ENCODE measurements around the gene ADAM30.

DNA sequence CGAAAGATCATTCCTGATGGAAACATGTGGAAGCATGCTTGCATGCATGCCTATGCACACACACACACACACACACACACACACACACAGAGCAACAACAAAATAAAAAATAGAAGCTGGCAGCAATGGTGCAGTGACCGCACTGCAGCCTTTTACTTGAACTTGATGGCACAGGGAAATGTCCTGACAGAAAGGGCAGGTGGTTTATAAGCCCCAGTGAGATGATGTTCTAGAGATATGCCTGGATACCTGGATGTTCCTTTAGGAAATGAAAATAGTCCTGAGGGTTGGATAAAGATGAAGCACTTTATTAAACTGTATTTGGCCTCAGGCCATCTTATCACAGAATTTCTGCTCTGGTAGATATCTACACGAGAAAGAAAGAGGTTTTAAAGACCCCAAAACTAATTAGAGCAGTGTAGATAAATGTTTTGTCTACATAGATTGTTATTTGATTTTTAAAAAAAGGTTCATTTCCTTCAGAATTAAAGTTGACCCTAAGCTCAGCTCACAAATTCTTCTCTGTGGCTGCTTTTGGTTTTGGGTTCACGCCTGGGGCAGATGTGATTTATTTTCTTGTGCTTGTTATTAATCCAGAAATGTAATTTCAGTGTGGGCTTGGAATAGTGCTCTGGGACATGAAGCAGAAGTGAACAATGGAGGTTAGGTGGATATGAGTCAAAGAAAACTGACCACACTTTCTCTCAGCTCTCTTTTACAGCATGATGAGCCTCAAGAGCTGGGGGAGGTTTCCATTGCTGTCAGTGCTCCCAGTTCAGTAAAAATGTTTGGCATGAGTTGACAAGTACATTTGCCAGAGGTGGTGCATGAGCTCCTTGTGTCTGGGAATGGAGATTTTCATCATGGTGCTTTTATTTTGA lies 22.9 kb downstream of the ADAM30 start:
- TF ChIP-seq EP300 (IDR thresholded peaks at IDR 0.05) (no peak), POLR2A (IDR thresholded peaks at IDR 0.05) (no peak), CTCF (IDR thresholded peaks at IDR 0.05) (no peak)

Measured in suprapubic skin (tissue), 3 donors.